LHCN-M2 (cell line): Measurements from ENCODE around the gene PTPRG. TPM values are rescaled to one million over a fixed set of nuclear protein-coding genes. Genes with fewer than 3 reads are reported as not detected.

Experiments
- DNase-seq: peaks from one replicate; pipeline ENCODE4 v3.0.0-alpha.2; 2012; ENCODE audit warnings: low read depth
- total RNA-seq: library from RNA; depleted of rRNA; stranded (reverse); fragments of >200 nt; gene quantifications from 2 replicates; pipeline ENCODE4 v1.2.3, GENCODE V29; 2014

PTPRG gene
- total RNA-seq, 1 experiment from 2014 or later = 32.2 TPM

- no peak for DNase-seq
These were observed 613.8 kb downstream of the PTPRG start for GRCh38 chr3:62175161-62175560.

- DNase-seq = no peak
These were observed 616.7 kb downstream of the PTPRG start for GRCh38 chr3:62178032-62178431.

- no peak for DNase-seq
These were observed 617.6 kb downstream of the PTPRG start for GRCh38 chr3:62178739-62179600.

GRCh38 chr3:62180514-62180913, 619.1 kb downstream of the PTPRG start:
- DNase-seq = no peak

GRCh38 chr3:62183087-62183486, 621.7 kb downstream of the PTPRG start:
- DNase-seq = no peak

- no peak for DNase-seq
These were observed 622.6 kb downstream of the PTPRG start for GRCh38 chr3:62183969-62184368.

GRCh38 chr3:62184559-62184958, 623.2 kb downstream of the PTPRG start:
- DNase-seq = peak; percentile 37

- peak; percentile 29 for DNase-seq
These were observed 625.7 kb downstream of the PTPRG start for GRCh38 chr3:62187022-62187431.

- peak; percentile 71 for DNase-seq
These were observed 627.5 kb downstream of the PTPRG start for GRCh38 chr3:62188681-62189375.

- no peak for DNase-seq
These were observed 628.0 kb downstream of the PTPRG start for GRCh38 chr3:62189376-62189698.

- no peak for DNase-seq
These were observed 631.5 kb downstream of the PTPRG start for GRCh38 chr3:62192891-62193290.

GRCh38 chr3:62193586-62194345, 632.4 kb downstream of the PTPRG start:
- no peak for DNase-seq

- no peak for DNase-seq
These were observed 636.1 kb downstream of the PTPRG start for GRCh38 chr3:62197350-62198012.

- no peak for DNase-seq
These were observed 637.8 kb downstream of the PTPRG start for GRCh38 chr3:62199126-62199525.

GRCh38 chr3:62201438-62202035, 640.2 kb downstream of the PTPRG start:
- peak; percentile 36 for DNase-seq

GRCh38 chr3:62203152-62203551, 641.8 kb downstream of the PTPRG start:
- DNase-seq = no peak

GRCh38 chr3:62203561-62203960, 642.2 kb downstream of the PTPRG start:
- DNase-seq = no peak

GRCh38 chr3:62207197-62207596, 645.8 kb downstream of the PTPRG start:
- DNase-seq = no peak

- DNase-seq = no peak
These were observed 647.0 kb downstream of the PTPRG start for GRCh38 chr3:62208385-62208784.

GRCh38 chr3:62209101-62209500, 647.7 kb downstream of the PTPRG start:
- no peak for DNase-seq

- DNase-seq = no peak
These were observed 648.6 kb downstream of the PTPRG start for GRCh38 chr3:62210011-62210410.
